Astrocyte of the hippocampus (primary cell): ENCODE results near the gene HAP1.
"Not testable (repeated sequence)": the region's sequence is repeated elsewhere in the genome, so short reads cannot be mapped to it uniquely, and the experiment has no call there.

ENCODE experiments used
- DNase-seq: peaks from one replicate; pipeline ENCODE4 v3.0.0; 2011; ENCODE audit warnings: low read depth, low spot score

HAP1 gene

GRCh38 chr17:41734139-41734948 lies at the start of gene HAP1:
TSS of gene HAP1 (minus strand) at chr17:41734643. CDS start at chr17:41734634, 9 bp downstream.
- peak; percentile 65 for DNase-seq

- DNase-seq, result no peak
Observed at GRCh38 chr17:41782142-41782541, 47.7 kb upstream of the HAP1 start.

GRCh38 chr17:41781404-41782110 lies 47.1 kb upstream of the HAP1 start:
- DNase-seq, result no peak

GRCh38 chr17:41779954-41780353 lies 45.5 kb upstream of the HAP1 start:
- DNase-seq, result no peak

- peak; percentile 95 for DNase-seq
Observed at GRCh38 chr17:41777574-41778188, 43.2 kb upstream of the HAP1 start.

GRCh38 chr17:41777157-41777573 lies 42.7 kb upstream of the HAP1 start:
- DNase-seq, result peak; percentile 87

GRCh38 chr17:41776262-41776900 lies 41.9 kb upstream of the HAP1 start:
- not testable (repeated sequence) for DNase-seq

- no peak for DNase-seq
Observed at GRCh38 chr17:41775394-41776226, 41.2 kb upstream of the HAP1 start.

GRCh38 chr17:41773731-41774193 lies 39.3 kb upstream of the HAP1 start:
- DNase-seq, result no peak

GRCh38 chr17:41773190-41773588 lies 38.7 kb upstream of the HAP1 start:
- peak; percentile 91 for DNase-seq

- DNase-seq, result no peak
Observed at GRCh38 chr17:41772586-41773189, 38.2 kb upstream of the HAP1 start.

- DNase-seq, result no peak
Observed at GRCh38 chr17:41772218-41772585, 37.8 kb upstream of the HAP1 start.

GRCh38 chr17:41771389-41772206 lies 37.2 kb upstream of the HAP1 start:
- no peak for DNase-seq

- no peak for DNase-seq
Observed at GRCh38 chr17:41769985-41770384, 35.5 kb upstream of the HAP1 start.

- no peak for DNase-seq
Observed at GRCh38 chr17:41769346-41769862, 35.0 kb upstream of the HAP1 start.

- no peak for DNase-seq
Observed at GRCh38 chr17:41768682-41769288, 34.3 kb upstream of the HAP1 start.

- DNase-seq, result no peak
Observed at GRCh38 chr17:41767324-41768042, 33.0 kb upstream of the HAP1 start.

GRCh38 chr17:41766135-41766534 lies 31.7 kb upstream of the HAP1 start:
- no peak for DNase-seq
